ENCODE data around the gene EFTUD2.

DNA sequence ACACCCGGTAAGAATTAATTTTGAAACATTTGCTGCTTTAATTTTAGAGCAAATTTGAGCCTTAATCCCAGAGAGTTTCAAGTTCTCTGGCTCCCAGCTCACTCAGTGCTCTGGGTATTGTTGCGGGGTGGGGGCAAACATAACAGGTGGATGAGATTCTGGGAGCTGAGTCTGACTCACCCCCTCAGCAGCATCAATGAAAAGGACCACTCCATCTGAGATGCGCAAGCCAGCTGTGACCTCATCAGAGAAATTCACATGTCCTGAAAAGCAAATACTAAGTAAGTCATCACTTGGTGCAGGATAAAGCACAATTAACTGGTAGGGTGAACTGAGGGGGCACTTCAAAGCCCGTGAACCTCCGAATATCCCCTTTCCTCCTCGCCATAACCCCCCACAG, 19.9 kb downstream of the EFTUD2 start:
- TF ChIP-seq CEBPB (IDR thresholded peaks at IDR 0.05) (no peak), EP300 (IDR thresholded peaks at IDR 0.05; ENCODE audit: borderline replicate concordance) (no peak), TCF12 (IDR thresholded peaks at IDR 0.05; ENCODE audit: low read depth) (no peak), EGR1 (IDR thresholded peaks at IDR 0.05) (no peak), CREB1 (IDR thresholded peaks at IDR 0.05; ENCODE audit: low read depth) (no peak), TEAD4 (IDR thresholded peaks at IDR 0.05) (no peak), NFIC (IDR thresholded peaks at IDR 0.05) (no peak), TAF1 (IDR thresholded peaks at IDR 0.05; ENCODE audit: low read depth) (no peak), RAD21 (IDR thresholded peaks at IDR 0.05; ENCODE audit: low read depth) (no peak), YY1 (IDR thresholded peaks at IDR 0.05; ENCODE audit: low read depth) (no peak)
- TF ChIP-seq, protein P1, sequence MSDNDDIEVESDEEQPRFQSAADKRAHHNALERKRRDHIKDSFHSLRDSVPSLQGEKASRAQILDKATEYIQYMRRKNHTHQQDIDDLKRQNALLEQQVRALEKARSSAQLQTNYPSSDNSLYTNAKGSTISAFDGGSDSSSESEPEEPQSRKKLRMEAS (IDR thresholded peaks at IDR 0.05) = no peak
- TF ChIP-seq, protein P2, sequence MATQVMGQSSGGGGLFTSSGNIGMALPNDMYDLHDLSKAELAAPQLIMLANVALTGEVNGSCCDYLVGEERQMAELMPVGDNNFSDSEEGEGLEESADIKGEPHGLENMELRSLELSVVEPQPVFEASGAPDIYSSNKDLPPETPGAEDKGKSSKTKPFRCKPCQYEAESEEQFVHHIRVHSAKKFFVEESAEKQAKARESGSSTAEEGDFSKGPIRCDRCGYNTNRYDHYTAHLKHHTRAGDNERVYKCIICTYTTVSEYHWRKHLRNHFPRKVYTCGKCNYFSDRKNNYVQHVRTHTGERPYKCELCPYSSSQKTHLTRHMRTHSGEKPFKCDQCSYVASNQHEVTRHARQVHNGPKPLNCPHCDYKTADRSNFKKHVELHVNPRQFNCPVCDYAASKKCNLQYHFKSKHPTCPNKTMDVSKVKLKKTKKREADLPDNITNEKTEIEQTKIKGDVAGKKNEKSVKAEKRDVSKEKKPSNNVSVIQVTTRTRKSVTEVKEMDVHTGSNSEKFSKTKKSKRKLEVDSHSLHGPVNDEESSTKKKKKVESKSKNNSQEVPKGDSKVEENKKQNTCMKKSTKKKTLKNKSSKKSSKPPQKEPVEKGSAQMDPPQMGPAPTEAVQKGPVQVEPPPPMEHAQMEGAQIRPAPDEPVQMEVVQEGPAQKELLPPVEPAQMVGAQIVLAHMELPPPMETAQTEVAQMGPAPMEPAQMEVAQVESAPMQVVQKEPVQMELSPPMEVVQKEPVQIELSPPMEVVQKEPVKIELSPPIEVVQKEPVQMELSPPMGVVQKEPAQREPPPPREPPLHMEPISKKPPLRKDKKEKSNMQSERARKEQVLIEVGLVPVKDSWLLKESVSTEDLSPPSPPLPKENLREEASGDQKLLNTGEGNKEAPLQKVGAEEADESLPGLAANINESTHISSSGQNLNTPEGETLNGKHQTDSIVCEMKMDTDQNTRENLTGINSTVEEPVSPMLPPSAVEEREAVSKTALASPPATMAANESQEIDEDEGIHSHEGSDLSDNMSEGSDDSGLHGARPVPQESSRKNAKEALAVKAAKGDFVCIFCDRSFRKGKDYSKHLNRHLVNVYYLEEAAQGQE (IDR thresholded peaks at IDR 0.05; ENCODE audit: low read depth) = no peak

All from Ishikawa (cell line).